ENCODE data around the gene ATP6AP2. TPM values are rescaled to one million over a fixed set of nuclear protein-coding genes. Genes with fewer than 3 reads are reported as not detected.

The ATP6AP2 gene
- total and polyA plus RNA-seq, 2 donors (not counting 1 experiment from before 2014, with no cell fraction given): 29.0 to 53.3 TPM

DNA sequence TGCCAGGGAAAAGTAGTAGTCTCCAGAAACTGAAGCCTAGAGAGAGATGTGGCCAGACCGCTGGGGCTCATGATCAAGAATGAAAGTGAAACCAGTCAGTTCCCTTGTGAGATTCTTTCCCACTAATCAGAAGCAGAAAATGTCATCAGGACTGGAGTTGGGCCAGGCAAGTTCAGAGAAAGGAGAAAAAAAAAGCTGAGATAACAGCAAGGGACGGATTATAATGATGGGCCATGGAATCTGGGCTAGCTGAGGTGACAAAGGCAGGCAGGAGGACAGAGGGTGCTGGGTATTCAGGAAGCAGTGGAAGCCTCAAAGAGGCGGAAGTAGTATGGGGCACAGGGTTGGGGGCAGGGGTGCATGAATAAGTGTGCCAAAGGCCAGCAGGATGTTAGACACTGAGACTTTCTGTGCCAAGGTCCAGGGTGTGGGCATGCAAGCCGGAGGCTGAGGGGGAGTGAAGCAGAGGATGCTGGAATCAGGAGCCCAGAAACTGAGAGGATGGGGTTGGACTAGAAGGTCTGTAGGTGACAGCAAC lies 64.1 kb downstream of the ATP6AP2 start:
- TF ChIP-seq, protein P1, sequence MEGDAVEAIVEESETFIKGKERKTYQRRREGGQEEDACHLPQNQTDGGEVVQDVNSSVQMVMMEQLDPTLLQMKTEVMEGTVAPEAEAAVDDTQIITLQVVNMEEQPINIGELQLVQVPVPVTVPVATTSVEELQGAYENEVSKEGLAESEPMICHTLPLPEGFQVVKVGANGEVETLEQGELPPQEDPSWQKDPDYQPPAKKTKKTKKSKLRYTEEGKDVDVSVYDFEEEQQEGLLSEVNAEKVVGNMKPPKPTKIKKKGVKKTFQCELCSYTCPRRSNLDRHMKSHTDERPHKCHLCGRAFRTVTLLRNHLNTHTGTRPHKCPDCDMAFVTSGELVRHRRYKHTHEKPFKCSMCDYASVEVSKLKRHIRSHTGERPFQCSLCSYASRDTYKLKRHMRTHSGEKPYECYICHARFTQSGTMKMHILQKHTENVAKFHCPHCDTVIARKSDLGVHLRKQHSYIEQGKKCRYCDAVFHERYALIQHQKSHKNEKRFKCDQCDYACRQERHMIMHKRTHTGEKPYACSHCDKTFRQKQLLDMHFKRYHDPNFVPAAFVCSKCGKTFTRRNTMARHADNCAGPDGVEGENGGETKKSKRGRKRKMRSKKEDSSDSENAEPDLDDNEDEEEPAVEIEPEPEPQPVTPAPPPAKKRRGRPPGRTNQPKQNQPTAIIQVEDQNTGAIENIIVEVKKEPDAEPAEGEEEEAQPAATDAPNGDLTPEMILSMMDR (IDR thresholded peaks at IDR 0.05): no peak
- TF ChIP-seq EZH2 (IDR thresholded peaks at IDR 0.05; ENCODE audit: borderline replicate concordance, insufficient read depth, low read depth, low read length, poor library complexity, severe bottlenecking): no peak
- WGBS (ENCODE audit: insufficient coverage): 0% methylated on average over 3 of the region's 4 CpGs
- H3K27me3 ChIP-seq (replicated peaks in 1 of 4; ENCODE audit: control extremely low read depth in 1 of 4, control insufficient read depth in 3 of 4, insufficient read depth in 4 of 4, low read length in 3 of 4): no peaks in the 10 kb centered on the region
- ChIA-PET CTCF (interaction anchor here (1.7 kb wide), 1 partner anchor 149 kb away, joined by 7 read pairs; no protein-coding TSS in a partner anchor), POLR2A (interaction anchor here (0.6 kb wide), 1 partner anchor 72 kb away, joined by 4 read pairs; no protein-coding TSS in a partner anchor)
- ATAC-seq (ENCODE audit: low read depth) (peak; percentile 46), DNase-seq (peak; percentile 78)
- H3K27me3 Mint-ChIP-seq: no peaks in the 10 kb centered on the region
- H3K36me3 ChIP-seq (replicated peaks in 1 of 2; ENCODE audit: control extremely low read depth in 1 of 2, control insufficient read depth in 1 of 2, extremely low read depth in 1 of 2, insufficient read depth in 2 of 2, low read length in 1 of 2): peaks cover 0 to 11% of the 10 kb centered on the region in 2 experiments
- peak overlapping the region; percentile 42 to 69 (median 59) for H3K4me3 ChIP-seq (ENCODE audit: control extremely low read depth in 1 of 5, extremely low read depth in 1 of 5, insufficient read depth in 1 of 5, low read depth in 2 of 5, low read length in 4 of 5)
- peak overlapping the region; percentile 82 for H2AFZ ChIP-seq (ENCODE audit: insufficient read depth, low read depth, low read length, poor library complexity, severe bottlenecking)
- H3K4me3 Mint-ChIP-seq: peak overlapping the region; percentile 94
- H3K9ac ChIP-seq (ENCODE audit: low read length): peak overlapping the region; percentile 69
- H3K4me2 ChIP-seq (replicated peaks; ENCODE audit: low read depth, low read length, poor library complexity, severe bottlenecking): peak overlapping the region; percentile 91
- peaks cover 42% of the 10 kb centered on the region for H3K4me1 Mint-ChIP-seq
- H3K27ac ChIP-seq (ENCODE audit: low read length in 2 of 2): peak overlapping the region; percentile 75 to 94
- H4K20me1 ChIP-seq (ENCODE audit: control insufficient read depth, insufficient read depth, low read length, poor library complexity, severe bottlenecking): peaks cover 46% of the 10 kb centered on the region
- H3K27ac Mint-ChIP-seq: peak overlapping the region; percentile 93
- H3K9me3 ChIP-seq (ENCODE audit: control extremely low read depth in 1 of 3, control insufficient read depth in 2 of 3, insufficient read depth in 1 of 3, low read length in 2 of 3): no peaks in the 10 kb centered on the region
- H3K9me3 Mint-ChIP-seq (ENCODE audit: insufficient read depth): no peaks in the 10 kb centered on the region
- H3K79me2 ChIP-seq (ENCODE audit: control insufficient read depth, insufficient read depth, low read length): peaks cover 71% of the 10 kb centered on the region
- peaks cover 43 to 45% of the 10 kb centered on the region in 2 donors for H3K4me1 ChIP-seq (ENCODE audit: control insufficient read depth in 2 of 2, insufficient read depth in 2 of 2, low read length in 2 of 2)
- intact Hi-C loops (cut with micrococcal nuclease): loop anchor here (10.0 kb wide), 2 partner anchors 690 to 1280 kb away; partner anchors contain the start of genes CASK and DDX3X

Measured in B cell (primary cell).